Fibroblast of lung (primary cell): ENCODE results near the gene IL25.

Experiments used
- EZH2 ChIP-seq: IDR thresholded peaks from 2 replicates; pipeline ENCODE4 v1.5.1; 2012; ENCODE audit warnings: low read length, control low read depth, mild to moderate bottlenecking; ENCODE audit errors: missing control alignments
- TF ChIP-seq, protein P1 (sequence below), 2 donors: IDR thresholded peaks in 1 of 2; conservative IDR thresholded peaks in 1 of 2; 1 replicate in 1 of 2; 2 replicates in 1 of 2; pipeline ENCODE4 v1.5.1; 2011 to 2012; ENCODE audit warnings: low read length in 2 of 2, control low read depth in 1 of 2, inconsistent platforms in 1 of 2, low read depth in 1 of 2, mild to moderate bottlenecking in 1 of 2

- TF ChIP-seq, protein P1, sequence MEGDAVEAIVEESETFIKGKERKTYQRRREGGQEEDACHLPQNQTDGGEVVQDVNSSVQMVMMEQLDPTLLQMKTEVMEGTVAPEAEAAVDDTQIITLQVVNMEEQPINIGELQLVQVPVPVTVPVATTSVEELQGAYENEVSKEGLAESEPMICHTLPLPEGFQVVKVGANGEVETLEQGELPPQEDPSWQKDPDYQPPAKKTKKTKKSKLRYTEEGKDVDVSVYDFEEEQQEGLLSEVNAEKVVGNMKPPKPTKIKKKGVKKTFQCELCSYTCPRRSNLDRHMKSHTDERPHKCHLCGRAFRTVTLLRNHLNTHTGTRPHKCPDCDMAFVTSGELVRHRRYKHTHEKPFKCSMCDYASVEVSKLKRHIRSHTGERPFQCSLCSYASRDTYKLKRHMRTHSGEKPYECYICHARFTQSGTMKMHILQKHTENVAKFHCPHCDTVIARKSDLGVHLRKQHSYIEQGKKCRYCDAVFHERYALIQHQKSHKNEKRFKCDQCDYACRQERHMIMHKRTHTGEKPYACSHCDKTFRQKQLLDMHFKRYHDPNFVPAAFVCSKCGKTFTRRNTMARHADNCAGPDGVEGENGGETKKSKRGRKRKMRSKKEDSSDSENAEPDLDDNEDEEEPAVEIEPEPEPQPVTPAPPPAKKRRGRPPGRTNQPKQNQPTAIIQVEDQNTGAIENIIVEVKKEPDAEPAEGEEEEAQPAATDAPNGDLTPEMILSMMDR (conservative IDR thresholded peaks at IDR 0.05 in 1 of 2, IDR thresholded peaks at IDR 0.05 in 1 of 2; ENCODE audit: low read depth in 1 of 2, low read length in 2 of 2) = no peak
- no peak for TF ChIP-seq EZH2
These were observed 23.3 kb upstream of the IL25 start for GRCh38 chr14:23349156-23349845.
